GM19035 (cell line): ENCODE measurements around the gene SLC44A2.
"Not testable (repeated sequence)": the region's sequence is repeated elsewhere in the genome, so short reads cannot be mapped to it uniquely, and the experiment has no call there.

ENCODE experiments used
- ATAC-seq: cut with Tn5 transposase; IDR thresholded peaks from one replicate; pipeline ENCODE4 v1.9.1; 2021; ENCODE audit not compliant: unreplicated experiment

SLC44A2 gene

DNA sequence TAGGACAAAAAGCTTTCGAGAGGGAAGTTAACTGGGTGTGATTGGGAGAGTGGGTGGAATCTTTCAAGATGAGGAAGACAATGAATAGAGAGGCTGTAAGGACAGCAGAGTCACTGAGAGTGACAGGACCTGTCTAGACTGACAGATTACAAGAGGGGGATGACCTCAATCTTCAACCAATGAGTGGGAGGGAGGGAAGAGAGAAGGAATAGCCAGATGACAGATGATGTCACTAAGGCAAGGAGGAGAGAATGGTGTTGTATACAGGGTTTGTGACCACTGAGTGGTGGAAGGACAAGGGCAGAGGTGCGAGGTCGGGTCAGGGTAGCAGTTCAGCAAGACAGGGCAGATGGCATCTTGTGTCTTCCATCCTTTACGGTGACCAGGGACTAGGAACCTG lies 23.0 kb downstream of the SLC44A2 start:
- no peak for ATAC-seq

DNA sequence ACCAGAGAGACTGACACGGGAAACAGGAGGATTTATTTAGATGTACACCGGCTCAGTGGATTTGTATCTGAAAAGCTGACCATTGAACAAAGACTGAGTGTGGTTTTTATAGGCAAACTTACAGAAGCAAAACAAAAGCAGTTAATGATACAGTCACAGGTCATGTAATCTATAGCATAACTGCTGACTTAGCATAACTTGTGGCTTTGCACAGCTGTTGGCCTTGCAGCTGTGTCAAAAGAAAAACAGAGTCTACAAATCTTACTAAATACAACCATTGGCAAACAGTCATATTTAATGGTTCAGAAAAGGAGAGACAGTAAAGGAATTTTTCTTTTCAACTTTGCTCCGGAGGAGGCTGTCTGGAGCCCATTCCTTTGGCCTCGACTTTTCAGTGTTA lies 26.5 kb downstream of the SLC44A2 start:
- no peak for ATAC-seq

- peak; percentile 3 for ATAC-seq
Observed at GRCh38 chr19:10653482-10653731, 28.1 kb downstream of the SLC44A2 start.

DNA sequence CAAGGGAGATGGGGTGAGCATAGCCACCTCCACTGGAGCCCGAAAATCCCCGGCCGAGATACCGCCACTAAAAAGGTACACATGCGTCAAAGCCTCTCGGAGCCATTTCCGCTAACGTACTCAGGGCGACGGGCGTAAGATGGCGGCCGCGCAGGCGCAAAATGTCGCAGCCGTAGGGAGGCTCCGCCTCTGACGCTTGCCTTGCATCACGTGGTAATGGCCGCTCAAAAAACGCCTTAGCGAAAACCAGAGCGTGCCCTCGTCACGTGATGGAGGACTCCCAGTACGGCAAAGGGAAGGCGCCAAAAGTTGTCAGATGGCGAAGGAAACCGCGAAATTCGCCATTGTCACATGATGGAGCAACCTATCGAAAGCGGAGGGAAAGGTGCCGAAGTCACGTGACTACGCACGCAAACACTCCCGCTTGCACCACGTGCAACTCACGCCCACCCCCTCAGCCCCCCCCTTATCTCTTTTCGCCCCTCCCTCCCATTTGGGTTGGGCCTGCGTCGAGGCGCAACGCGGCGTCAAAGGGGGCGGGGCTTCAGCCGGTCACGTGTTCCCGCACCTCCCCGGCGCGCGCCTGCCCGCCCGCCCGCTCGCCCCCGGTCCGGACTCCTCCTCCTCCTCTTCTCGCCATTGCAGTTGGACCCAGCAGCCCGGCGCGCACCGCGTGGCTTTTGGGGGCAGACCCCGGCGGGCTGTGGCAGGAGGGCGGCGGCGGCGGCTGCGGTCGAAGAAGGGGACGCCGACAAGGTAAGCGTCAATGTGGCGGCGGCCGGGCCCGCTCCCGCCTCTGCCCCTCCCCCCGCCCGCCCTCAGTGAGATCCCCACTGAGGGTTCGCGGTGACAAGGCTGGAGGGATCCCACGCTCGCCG lies 28.6 kb downstream of the SLC44A2 start, which contains the start of gene ILF3:
ILF3 (plus strand) TSS at position 615 of the 878 bp plus-strand sequence. CDS start 16,260 bp downstream, outside the sequence.
- peak; percentile 72 for ATAC-seq

- ATAC-seq: peak; percentile 24
Observed at GRCh38 chr19:10654610-10655456, 29.5 kb downstream of the SLC44A2 start.

DNA sequence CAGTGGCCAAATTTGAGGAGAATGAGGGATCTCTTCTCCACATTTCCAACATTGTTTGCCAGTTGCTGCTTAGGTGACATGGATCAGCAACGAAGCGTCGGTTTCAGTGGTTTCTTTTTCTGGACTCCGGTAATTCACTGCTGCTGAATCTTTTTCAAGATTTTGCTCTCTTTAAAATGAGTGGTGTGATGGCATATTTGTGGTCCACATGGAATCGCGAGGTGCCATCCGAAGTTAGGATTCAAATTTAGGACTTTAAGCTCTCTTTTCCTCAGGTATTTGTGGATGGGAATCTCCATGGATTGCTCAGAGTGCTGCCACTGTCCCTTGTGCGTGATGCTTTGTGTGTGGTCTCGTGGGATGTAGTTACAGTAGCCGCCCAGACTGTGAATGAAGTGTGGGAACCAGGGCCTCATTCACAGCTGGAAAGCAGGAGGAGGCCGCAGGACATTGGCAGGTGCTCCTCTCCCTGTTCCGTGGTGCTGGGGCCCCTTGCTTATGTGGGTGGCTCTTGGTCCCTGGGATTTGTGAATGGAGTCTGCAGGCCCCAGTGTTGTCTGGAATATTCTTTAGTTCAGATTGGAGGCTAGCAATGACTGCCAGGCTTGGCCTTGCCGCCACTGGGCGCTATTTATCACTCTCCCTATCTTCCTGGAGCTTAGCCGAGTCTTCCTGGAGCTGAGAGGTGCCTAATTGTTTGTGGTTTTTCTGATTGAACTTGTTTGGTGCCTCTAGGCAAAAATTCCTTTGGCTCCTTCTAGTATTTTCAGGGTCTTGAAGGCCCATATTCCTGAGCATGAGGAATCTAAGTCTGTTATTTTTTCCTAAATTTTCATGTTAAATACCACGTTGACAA lies 30.3 kb downstream of the SLC44A2 start:
- no peak for ATAC-seq

GRCh38 chr19:10660346-10660745 lies 35.0 kb downstream of the SLC44A2 start:
- ATAC-seq: no peak

DNA sequence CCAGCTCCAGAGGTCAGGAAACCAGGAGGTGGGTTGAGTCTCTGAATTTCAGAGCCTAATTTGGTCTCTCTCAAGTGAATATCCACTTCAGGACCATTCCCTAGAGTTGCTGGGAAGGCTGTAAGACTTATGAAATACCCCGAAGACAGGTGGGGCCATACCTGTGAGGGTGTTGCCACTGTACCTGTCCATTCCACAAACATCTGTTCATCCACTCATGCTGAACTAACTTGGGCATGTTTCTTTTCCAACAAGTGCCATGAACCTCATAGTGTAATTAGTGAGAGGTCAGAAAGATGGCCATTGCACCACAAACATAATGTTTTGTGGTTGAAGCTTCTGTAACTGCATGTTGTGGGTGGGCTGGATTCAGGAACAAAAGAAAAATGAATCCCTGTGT lies 36.6 kb downstream of the SLC44A2 start:
- ATAC-seq: no peak

- ATAC-seq: no peak
Observed at GRCh38 chr19:10662384-10663251, 37.3 kb downstream of the SLC44A2 start.

GRCh38 chr19:10663252-10663563 lies 37.9 kb downstream of the SLC44A2 start:
- ATAC-seq: not testable (repeated sequence)

- no peak for ATAC-seq
Observed at GRCh38 chr19:10667867-10668266, 42.5 kb downstream of the SLC44A2 start.

DNA sequence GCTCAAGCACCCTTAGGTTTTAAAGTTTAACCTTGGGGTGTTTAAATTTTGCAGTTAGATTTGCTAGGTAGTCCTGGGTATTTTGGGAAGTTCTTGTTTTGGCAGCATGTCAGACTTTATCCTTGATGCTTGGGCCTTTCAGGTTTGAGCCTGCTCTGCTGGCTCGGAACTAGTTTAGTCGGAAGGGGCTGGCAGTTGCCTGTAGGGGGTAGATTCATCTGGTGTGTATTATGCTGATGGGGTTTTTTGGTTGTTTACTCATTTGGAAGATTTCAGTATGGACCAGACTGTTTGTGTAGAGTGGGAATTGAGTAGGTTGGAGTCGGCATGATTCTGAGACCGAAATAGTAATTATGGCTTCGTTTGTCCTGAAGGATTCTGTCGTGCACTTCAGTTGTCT lies 43.9 kb downstream of the SLC44A2 start:
- ATAC-seq: no peak

DNA sequence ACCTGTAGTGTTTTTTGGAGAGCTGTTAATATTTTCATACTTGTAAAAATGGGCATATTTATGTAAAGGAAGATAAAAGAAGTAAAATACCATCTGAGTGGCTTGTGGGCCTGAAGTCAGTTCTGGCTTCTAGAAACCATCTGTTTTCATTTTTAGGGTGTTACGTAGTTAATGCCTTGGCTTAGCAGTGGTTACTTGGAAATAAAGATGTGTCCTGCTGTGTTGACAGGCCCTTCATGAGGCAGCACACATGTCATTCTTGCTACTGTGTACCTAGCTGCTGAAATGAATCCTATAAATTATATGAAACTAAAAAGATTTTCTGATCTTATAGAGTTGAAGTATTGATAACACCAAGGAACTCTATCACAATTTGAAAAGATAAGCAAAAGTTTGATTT lies 44.8 kb downstream of the SLC44A2 start:
- no peak for ATAC-seq

GRCh38 chr19:10670876-10671804 lies 45.8 kb downstream of the SLC44A2 start:
- ATAC-seq: no peak

- ATAC-seq: not testable (repeated sequence)
Observed at GRCh38 chr19:10671922-10672321, 46.6 kb downstream of the SLC44A2 start.

DNA sequence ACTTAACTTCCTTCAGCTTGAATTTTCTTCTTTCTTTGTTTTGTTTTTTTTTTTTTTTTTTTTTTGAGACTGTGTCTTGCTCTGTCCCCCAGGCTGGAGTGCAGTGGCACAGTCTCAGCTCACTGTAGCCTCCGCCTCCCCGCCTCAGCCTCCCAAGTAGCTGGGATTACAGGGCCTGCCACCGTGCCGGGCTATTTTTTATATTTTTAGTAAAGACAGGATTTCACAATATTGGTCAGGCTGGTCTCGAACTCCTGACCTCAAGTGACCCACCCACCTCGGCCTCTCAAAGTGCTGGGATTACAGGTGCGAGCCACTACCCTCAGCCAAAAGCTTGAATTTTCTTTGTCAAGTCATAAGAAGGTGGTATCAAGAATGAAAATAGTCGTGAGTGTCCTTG lies 49.9 kb downstream of the SLC44A2 start:
- not testable (repeated sequence) for ATAC-seq

GRCh38 chr19:10677751-10678150 lies 52.4 kb downstream of the SLC44A2 start:
- no peak for ATAC-seq

DNA sequence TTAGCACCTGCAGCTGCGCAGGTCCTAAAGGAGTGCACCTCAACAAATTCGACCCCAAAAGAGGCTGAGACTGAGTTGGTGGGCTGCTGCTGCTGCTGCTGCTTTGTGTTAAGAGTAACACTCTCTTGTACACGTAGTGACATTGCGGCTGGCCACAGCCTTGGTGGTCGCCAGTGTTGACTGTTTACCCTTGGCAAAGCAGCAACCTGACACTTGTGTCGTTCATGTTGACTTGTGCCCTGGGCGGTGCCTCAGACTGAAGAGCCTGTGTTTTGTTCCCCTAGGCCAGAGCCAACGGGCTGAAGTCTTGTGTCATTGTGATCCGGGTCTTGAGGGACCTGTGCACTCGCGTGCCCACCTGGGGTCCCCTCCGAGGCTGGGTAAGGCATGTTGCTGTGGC lies 53.5 kb downstream of the SLC44A2 start:
- ATAC-seq: no peak

DNA sequence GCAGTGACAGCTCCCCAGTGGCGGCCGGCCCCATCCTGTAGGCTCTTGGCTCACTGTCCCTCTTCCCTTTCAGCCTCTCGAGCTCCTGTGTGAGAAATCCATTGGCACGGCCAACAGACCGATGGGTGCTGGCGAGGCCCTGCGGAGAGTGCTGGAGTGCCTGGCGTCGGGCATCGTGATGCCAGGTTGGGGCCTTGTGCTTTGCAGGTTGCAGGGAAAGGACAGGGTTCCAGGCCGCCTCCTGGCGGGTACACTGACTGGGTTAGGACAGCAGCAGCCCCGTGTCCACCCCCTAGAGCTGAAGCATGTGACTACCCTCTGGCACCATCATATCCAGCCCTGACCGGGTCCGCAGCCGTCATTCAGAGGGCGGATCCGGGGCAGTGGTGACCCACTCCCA lies 54.4 kb downstream of the SLC44A2 start:
- no peak for ATAC-seq
